OCI-LY1 (cell line): ENCODE measurements around the gene ZSCAN31.

ENCODE experiments used
- CTCF ChIP-seq: fragments of 200-600 bp; sonication (generic), shearing (Covaris generic); IDR thresholded peaks from 2 replicates; pipeline ENCODE4 v1.5.1; 2017; ENCODE audit warnings: mild to moderate bottlenecking, antibody characterized with exemption, low read length, moderate library complexity, mixed read lengths
- EZH2 ChIP-seq: fragments of 200-600 bp; sonication (generic), shearing (Covaris generic); IDR thresholded peaks from 2 replicates; pipeline ENCODE4 v1.8.0; 2017; ENCODE audit warnings: borderline replicate concordance, mixed run types, mild to moderate bottlenecking, antibody characterized with exemption, low read length, moderate library complexity, mixed read lengths

DNA sequence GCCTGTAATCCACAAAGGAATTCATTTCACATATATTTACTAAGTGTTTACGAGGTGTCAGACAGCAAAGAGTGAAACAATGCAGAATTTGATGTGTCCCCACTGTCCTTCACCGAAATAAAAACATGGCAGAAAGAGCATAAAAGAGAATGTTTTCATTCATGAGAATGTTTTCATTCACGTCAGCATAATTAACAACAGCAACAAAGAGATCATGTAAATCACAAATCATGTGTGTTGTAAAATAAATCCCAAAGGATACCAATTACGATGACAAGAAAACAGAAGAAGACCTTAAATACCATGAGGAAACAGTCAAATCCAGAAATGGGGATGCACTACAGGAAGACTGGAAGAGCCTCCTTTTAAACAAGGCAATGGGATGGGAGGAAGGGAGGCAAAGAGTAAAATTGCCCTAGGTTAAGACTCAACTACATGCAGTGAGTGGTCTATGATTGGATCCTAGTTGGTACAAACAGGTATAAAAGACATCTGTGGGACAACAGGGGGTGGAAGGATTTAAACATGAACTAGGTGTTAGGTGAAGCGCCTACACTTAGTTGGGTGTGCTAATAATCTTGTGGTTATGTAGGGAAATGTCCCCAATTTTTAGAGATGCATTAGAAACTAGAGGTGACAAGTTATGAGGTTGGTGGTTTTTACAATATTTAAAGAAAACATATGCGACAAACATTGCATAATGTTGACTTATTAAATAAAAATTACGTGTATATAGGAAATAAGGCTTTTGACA, 1.5 kb downstream of the ZSCAN31 start:
- TF ChIP-seq CTCF, result no peak
- TF ChIP-seq EZH2, result no peak
